Measurements from ENCODE around the gene ITGB6. TPM values are rescaled to one million over a fixed set of nuclear protein-coding genes. Genes with fewer than 3 reads are reported as not detected.

ITGB6 gene
- total and polyA plus RNA-seq, 8 donors = 2.3 to 49.6 (median 8.3) TPM

DNA sequence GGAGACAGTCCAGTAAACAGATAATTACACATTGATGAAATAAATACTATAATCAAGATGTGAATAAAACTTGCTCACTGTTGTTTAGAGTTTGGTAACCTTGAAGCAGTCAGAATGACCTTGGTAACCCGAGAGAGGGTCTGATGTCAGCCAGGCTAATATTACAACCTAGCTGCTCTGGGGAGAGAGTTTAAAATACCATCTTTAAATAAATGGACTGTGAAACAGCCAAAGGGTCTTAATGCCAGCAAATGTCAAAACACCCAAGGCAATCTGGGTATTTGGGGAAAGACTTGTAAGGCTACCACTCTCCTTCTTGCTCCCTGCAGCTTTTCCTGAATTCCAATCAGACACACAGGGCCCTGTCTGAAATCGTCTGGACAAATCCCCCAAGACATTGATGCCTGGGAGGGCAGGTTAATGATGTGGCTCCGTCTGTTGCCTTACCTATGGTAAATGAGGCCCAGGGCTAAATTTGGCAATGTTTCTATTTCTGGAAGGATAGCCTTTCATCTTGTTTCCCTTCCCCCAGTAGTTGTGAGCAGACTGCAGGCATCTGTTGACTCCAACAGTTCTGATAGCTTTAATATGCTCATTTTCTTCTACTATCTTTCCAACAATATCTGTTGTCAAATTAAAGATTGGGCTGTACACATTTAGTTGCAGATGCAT is 43.0 kb upstream of the ITGB6 start:
- Histone ChIP-seq H3K27me3 (no peaks in the 10 kb centered on the region), H3K4me1 (peaks cover 0 to 22% (median 9%) of the 10 kb centered on the region in 4 donors), H3K27ac (no peak overlapping the region), H3K4me3 (no peak overlapping the region), H3K36me3 (no peaks in the 10 kb centered on the region), H3K9me3 (no peaks in the 10 kb centered on the region)
- whole genome bisulfite sequencing, 5 donors = 59 to 83% (median 71%) methylated on average over 3 of the region's 3 CpGs
- DNase-seq = no peak
- TF ChIP-seq POLR2A (IDR thresholded peaks at IDR 0.05) (no peak), EP300 (IDR thresholded peaks at IDR 0.05) (no peak), POLR2AphosphoS5 (IDR thresholded peaks at IDR 0.05) (no peak)
- TF ChIP-seq, protein P1, sequence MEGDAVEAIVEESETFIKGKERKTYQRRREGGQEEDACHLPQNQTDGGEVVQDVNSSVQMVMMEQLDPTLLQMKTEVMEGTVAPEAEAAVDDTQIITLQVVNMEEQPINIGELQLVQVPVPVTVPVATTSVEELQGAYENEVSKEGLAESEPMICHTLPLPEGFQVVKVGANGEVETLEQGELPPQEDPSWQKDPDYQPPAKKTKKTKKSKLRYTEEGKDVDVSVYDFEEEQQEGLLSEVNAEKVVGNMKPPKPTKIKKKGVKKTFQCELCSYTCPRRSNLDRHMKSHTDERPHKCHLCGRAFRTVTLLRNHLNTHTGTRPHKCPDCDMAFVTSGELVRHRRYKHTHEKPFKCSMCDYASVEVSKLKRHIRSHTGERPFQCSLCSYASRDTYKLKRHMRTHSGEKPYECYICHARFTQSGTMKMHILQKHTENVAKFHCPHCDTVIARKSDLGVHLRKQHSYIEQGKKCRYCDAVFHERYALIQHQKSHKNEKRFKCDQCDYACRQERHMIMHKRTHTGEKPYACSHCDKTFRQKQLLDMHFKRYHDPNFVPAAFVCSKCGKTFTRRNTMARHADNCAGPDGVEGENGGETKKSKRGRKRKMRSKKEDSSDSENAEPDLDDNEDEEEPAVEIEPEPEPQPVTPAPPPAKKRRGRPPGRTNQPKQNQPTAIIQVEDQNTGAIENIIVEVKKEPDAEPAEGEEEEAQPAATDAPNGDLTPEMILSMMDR (IDR thresholded peaks at IDR 0.05) = no peak
- intact Hi-C loops (cut with DNase I; ENCODE audit: low total_unique reads) = no loop called here

DNA sequence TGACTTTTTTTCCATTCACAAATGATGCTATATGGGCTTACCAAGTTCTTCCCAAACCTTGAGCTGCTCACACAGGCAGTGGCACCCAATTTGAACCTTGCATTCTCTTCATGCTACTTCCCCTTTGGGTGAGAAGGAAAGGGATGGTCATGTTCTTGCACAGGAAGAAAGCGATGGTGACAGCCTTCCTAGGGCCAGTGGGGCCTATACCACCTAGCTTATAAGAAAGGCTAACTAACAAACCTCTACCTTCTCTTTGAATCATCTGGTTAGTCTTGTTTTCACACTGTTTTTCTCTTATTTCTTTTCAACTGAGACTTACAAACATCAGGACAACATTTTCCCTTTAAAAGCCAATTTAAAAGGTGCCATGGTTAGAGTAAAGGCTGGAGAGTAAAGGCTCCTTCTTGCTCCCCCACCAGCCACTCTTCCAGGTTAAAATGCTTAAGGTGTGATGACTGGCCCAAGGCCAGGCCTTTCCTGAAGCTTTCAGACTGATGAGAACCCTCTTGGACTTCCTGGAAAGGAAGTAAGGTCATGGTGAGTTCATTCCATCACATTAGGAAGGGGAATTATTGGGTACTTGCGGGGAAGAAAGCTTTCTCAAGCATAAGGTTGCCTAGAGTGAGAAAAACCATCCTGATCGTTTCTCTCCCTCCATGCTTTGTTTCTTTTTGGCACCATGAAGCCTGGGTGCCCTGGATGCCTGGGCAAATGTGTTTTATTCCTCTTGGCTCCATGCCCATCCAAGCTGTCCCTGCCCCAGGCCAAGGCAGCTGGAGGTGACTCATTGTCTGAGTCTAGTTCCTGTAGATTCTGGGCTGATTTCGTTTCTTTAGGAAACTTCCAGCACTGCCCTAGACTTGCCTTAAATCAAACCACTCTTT is 41.4 kb upstream of the ITGB6 start:
- Histone ChIP-seq H3K9me3 (no peaks in the 10 kb centered on the region), H3K4me1 (peaks cover 0 to 22% (median 9%) of the 10 kb centered on the region in 4 donors), H3K27ac (peak overlapping the region in 3 of 5 donors; percentile 1 to 69 (median 39)), H3K4me3 (no peak overlapping the region), H3K27me3 (no peaks in the 10 kb centered on the region), H3K36me3 (no peaks in the 10 kb centered on the region)
- peak in 2 of 3 donors; percentile 24 to 53 for TF ChIP-seq POLR2AphosphoS5 (IDR thresholded peaks at IDR 0.05)
- TF ChIP-seq, protein P1 (IDR thresholded peaks at IDR 0.05) = no peak
- intact Hi-C loops (cut with DNase I; ENCODE audit: low total_unique reads) = no loop called here
- DNase-seq = peak; percentile 45 to 58
- WGBS, 5 donors = 50 to 61% (median 56%) methylated on average over 4 of the region's 4 CpGs

DNA sequence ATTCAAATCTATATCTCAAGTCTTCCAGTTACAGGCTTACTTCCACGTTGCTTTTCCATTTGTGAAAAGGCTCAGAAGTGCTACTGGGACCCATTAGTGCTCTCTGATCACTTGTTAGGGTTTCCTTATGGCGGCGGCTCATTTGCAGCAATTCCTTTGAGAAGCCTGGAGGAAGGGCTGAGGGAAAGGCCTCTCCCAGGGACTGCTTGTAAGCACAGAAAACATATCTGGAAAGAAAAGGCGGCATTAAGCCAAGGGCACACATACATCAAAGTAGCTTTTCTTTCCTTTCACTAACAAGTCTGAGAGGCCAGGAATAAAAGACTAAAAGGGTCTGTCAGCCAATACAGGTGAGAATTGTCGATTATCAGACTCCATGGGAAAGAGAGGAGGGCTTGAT is 39.4 kb upstream of the ITGB6 start:
- no peaks in the 10 kb centered on the region for H3K27me3 ChIP-seq
- H3K4me3 ChIP-seq = no peak overlapping the region
- H3K9me3 ChIP-seq = no peaks in the 10 kb centered on the region
- H3K4me1 ChIP-seq = peaks cover 0 to 22% (median 9%) of the 10 kb centered on the region in 4 donors
- intact Hi-C loops (cut with DNase I; ENCODE audit: low total_unique reads) = no loop called here
- 47 to 67% (median 50%) methylated on average over 5 of the region's 5 CpGs for WGBS, 5 donors
- H3K36me3 ChIP-seq = no peaks in the 10 kb centered on the region
- H3K27ac ChIP-seq = no peak overlapping the region
- no peak for DNase-seq
- TF ChIP-seq EP300 (IDR thresholded peaks at IDR 0.05) (no peak), POLR2A (IDR thresholded peaks at IDR 0.05) (no peak), POLR2AphosphoS5 (IDR thresholded peaks at IDR 0.05) (no peak)
- TF ChIP-seq, protein P1 (IDR thresholded peaks at IDR 0.05) = no peak

DNA sequence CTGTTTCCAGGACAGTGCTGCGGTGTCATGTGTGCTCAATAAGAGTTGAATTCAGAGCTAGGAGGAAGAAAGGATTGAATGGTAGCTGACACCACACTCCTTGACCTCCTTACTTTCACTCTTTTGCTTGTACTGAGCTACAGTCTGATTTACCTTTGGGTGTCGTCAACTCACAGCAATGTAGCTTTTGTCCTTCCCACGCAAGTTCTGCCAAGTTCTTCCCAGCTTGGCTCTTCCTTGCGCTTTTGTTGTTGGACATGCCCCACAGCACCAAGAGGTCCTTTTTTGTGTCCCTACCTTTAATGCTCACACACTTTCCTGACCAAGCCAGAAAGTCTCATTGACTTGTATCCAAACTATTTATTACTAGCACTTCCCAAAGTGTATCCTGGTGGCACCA is 38.3 kb upstream of the ITGB6 start:
- DNase-seq = no peak
- TF ChIP-seq EP300 (IDR thresholded peaks at IDR 0.05) (no peak), POLR2A (IDR thresholded peaks at IDR 0.05) (no peak), POLR2AphosphoS5 (IDR thresholded peaks at IDR 0.05) (no peak)
- TF ChIP-seq, protein P1 (IDR thresholded peaks at IDR 0.05) = no peak
- intact Hi-C loops (cut with DNase I; ENCODE audit: low total_unique reads) = no loop called here
- H3K27ac ChIP-seq = no peak overlapping the region
- 62 to 82% (median 77%) methylated on average over 4 of the region's 4 CpGs for WGBS, 5 donors
- no peaks in the 10 kb centered on the region for H3K36me3 ChIP-seq
- H3K4me3 ChIP-seq = no peak overlapping the region
- H3K27me3 ChIP-seq = no peaks in the 10 kb centered on the region
- H3K4me1 ChIP-seq = peaks cover 0 to 22% (median 9%) of the 10 kb centered on the region in 4 donors
- H3K9me3 ChIP-seq = no peaks in the 10 kb centered on the region

Measured in stomach (tissue), 9 donors.